ENCODE data around the gene ADGB.
A peak's percentile ranks its signal among the peaks of the same experiment; 100 is the strongest.

ADGB gene

DNA sequence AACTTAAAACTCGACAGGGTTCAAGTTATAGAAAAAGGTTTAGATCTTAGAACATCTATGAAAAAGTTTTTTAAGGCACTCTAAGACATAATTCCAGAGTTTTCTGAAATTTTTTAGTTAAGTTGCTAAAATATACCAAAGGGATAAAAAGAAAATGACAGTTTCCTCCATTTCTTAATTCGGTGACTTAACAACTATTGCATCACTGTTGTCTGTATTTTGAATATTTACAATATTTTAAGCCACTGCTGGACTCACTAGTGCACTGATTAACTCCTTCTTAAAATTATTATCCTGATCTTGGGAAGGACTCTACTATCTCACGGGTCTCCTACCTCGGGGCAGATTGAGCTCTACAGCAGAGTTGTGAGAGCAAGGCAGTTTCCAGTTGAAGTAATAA lies 91.0 kb downstream of the ADGB start:
- no peaks in the 10 kb centered on the region for H3K9me3 ChIP-seq (replicated peaks; ENCODE audit: low read length)
- no peak overlapping the region for H3K9ac ChIP-seq (ENCODE audit: low read depth, low read length)
- no peak overlapping the region for H3K4me3 ChIP-seq (ENCODE audit: low read length)
- no peaks in the 10 kb centered on the region for H3K27me3 ChIP-seq (ENCODE audit: control insufficient read depth, insufficient read depth, low read length)
- H3K4me1 ChIP-seq (ENCODE audit: control insufficient read depth, insufficient read depth, low read length) = no peaks in the 10 kb centered on the region
- H3K4me2 ChIP-seq (ENCODE audit: low read length) = no peak overlapping the region
- H3K36me3 ChIP-seq (ENCODE audit: insufficient read depth, low read length) = no peaks in the 10 kb centered on the region

GRCh38 chr6:146693342-146693741 lies 94.6 kb downstream of the ADGB start:
- Histone ChIP-seq H3K36me3 (ENCODE audit: insufficient read depth, low read length) (no peaks in the 10 kb centered on the region), H3K27me3 (ENCODE audit: control insufficient read depth, insufficient read depth, low read length) (no peaks in the 10 kb centered on the region), H3K9me3 (replicated peaks; ENCODE audit: low read length) (no peaks in the 10 kb centered on the region), H3K4me3 (ENCODE audit: low read length) (no peak overlapping the region), H3K4me2 (ENCODE audit: low read length) (no peak overlapping the region), H3K4me1 (ENCODE audit: control insufficient read depth, insufficient read depth, low read length) (no peaks in the 10 kb centered on the region), H3K9ac (ENCODE audit: low read depth, low read length) (no peak overlapping the region)

DNA sequence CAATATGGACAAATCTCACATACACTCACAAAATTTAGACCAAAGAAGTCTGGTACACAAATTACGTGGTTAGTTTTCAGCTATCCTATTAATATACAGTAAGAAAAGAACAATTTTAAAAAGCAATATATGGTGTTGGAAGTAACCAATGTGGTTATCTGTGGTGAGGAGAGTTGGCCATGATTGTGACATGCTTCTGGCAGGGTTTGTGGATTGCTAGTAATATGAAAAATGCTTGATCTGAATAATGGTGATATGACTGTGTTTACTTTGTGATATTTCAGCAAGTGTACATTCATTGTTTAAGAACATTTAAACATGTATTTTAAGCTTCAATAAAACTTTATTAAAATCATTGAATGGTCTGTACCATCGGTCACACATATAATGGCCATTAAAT lies 99.1 kb downstream of the ADGB start:
- Histone ChIP-seq H3K9me3 (replicated peaks; ENCODE audit: low read length) (no peaks in the 10 kb centered on the region), H3K4me2 (ENCODE audit: low read length) (no peak overlapping the region), H3K4me1 (ENCODE audit: control insufficient read depth, insufficient read depth, low read length) (no peaks in the 10 kb centered on the region), H3K4me3 (ENCODE audit: low read length) (no peak overlapping the region), H3K36me3 (ENCODE audit: insufficient read depth, low read length) (no peaks in the 10 kb centered on the region), H3K27me3 (ENCODE audit: control insufficient read depth, insufficient read depth, low read length) (no peaks in the 10 kb centered on the region), H3K9ac (ENCODE audit: low read depth, low read length) (no peak overlapping the region)

DNA sequence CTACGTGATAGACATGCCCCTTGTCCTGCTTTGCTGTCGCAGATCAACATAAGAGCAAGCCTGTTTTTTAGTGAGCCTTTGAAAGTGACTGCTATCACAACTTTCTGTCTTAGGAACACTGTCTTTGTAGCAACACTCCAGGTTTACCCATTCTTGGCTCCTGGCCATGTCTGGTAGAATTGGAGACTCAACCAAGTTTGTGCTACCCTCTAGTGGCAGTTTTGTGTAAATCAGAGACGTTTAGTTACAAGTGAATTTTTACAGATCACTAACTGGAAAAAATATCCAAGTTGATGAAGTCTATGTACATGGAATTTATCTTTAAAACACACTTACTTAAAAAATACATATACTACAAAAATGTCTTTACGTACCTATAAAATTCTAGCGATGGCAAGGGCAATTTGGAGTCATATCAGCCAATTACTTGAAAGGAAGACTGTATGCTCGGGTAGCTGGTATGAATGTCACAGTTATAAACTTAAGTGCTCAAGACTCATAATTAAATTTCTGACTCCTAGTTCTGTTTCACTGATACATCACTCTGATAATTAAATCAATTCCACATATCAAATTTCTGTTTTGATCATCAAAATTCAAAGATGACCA lies 101.4 kb downstream of the ADGB start:
- H3K27me3 ChIP-seq (ENCODE audit: control insufficient read depth, insufficient read depth, low read length) = no peaks in the 10 kb centered on the region
- H3K4me1 ChIP-seq (ENCODE audit: control insufficient read depth, insufficient read depth, low read length) = no peaks in the 10 kb centered on the region
- no peak overlapping the region for H3K9ac ChIP-seq (ENCODE audit: low read depth, low read length)
- no peak overlapping the region for H3K4me2 ChIP-seq (ENCODE audit: low read length)
- H3K9me3 ChIP-seq (replicated peaks; ENCODE audit: low read length) = no peaks in the 10 kb centered on the region
- H3K4me3 ChIP-seq (ENCODE audit: low read length) = no peak overlapping the region
- H3K36me3 ChIP-seq (ENCODE audit: insufficient read depth, low read length) = no peaks in the 10 kb centered on the region

GRCh38 chr6:146701632-146702031 lies 102.9 kb downstream of the ADGB start:
- H3K4me3 ChIP-seq (ENCODE audit: low read length) = no peak overlapping the region
- H3K36me3 ChIP-seq (ENCODE audit: insufficient read depth, low read length) = no peaks in the 10 kb centered on the region
- no peaks in the 10 kb centered on the region for H3K27me3 ChIP-seq (ENCODE audit: control insufficient read depth, insufficient read depth, low read length)
- no peak overlapping the region for H3K9ac ChIP-seq (ENCODE audit: low read depth, low read length)
- H3K4me2 ChIP-seq (ENCODE audit: low read length) = no peak overlapping the region
- H3K9me3 ChIP-seq (replicated peaks; ENCODE audit: low read length) = no peaks in the 10 kb centered on the region
- H3K4me1 ChIP-seq (ENCODE audit: control insufficient read depth, insufficient read depth, low read length) = no peaks in the 10 kb centered on the region

DNA sequence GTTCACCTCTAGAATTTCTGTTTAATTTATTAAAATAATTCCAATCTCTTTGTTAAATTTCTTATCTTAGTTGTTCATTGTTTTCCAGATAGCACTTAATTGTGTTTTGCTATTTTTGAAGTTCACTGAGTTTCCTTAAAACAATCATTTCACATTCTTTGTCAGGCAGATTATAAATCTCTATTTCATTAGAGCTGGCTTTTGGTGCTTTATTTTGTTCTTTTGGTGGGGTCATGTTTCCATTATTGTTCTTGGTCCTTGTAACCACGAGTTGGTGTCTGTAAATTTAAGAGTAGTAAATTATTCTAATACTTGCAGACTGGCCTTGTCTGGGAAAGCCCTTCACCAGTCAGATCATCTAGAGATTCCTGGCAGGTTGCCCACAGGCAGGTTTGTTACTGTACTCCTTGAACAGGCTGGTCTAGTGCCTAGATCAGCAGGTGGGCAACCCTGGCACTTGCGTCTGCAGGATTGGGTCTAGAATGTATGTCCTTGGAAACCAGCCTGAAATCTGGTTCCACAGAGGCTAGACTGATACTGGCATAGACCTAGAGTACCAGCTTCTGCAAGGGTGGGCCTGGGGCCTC lies 110.4 kb downstream of the ADGB start:
- no peaks in the 10 kb centered on the region for H3K27me3 ChIP-seq (ENCODE audit: control insufficient read depth, insufficient read depth, low read length)
- H3K36me3 ChIP-seq (ENCODE audit: insufficient read depth, low read length) = no peaks in the 10 kb centered on the region
- no peaks in the 10 kb centered on the region for H3K9me3 ChIP-seq (replicated peaks; ENCODE audit: low read length)
- no peak overlapping the region for H3K9ac ChIP-seq (ENCODE audit: low read depth, low read length)
- no peak overlapping the region for H3K4me3 ChIP-seq (ENCODE audit: low read length)
- H3K4me2 ChIP-seq (ENCODE audit: low read length) = no peak overlapping the region
- no peaks in the 10 kb centered on the region for H3K4me1 ChIP-seq (ENCODE audit: control insufficient read depth, insufficient read depth, low read length)

- no peaks in the 10 kb centered on the region for H3K27me3 ChIP-seq (ENCODE audit: control insufficient read depth, insufficient read depth, low read length)
- H3K9me3 ChIP-seq (replicated peaks; ENCODE audit: low read length) = no peaks in the 10 kb centered on the region
- H3K36me3 ChIP-seq (ENCODE audit: insufficient read depth, low read length) = no peaks in the 10 kb centered on the region
Observed at GRCh38 chr6:146719387-146719786, 120.6 kb downstream of the ADGB start.

DNA sequence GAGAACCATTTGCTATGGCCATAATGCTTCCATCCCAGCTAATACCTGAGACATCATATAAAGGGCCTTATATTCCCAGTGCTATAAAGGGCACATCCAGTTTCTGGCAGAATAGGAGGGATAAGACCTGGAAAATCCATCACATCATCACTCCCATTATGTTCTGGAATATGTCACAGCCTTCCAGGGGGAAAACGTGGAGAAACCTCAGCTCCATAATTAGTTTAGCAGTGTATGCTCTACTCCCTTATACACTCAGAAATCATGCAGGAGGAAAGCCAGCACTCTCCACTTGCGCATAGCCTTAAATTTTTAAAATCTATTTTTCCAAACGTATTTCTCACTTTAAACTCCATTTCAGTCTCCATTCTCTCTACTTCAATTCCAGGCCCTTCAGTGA lies 140.9 kb downstream of the ADGB start:
- Histone ChIP-seq H3K4me2 (ENCODE audit: low read length) (no peak overlapping the region), H3K9me3 (replicated peaks; ENCODE audit: low read length) (no peaks in the 10 kb centered on the region), H3K4me3 (ENCODE audit: low read length) (no peak overlapping the region), H3K4me1 (ENCODE audit: control insufficient read depth, insufficient read depth, low read length) (peaks cover 6% of the 10 kb centered on the region), H3K9ac (ENCODE audit: low read depth, low read length) (no peak overlapping the region), H3K36me3 (ENCODE audit: insufficient read depth, low read length) (no peaks in the 10 kb centered on the region), H3K27me3 (ENCODE audit: control insufficient read depth, insufficient read depth, low read length) (no peaks in the 10 kb centered on the region)

More at GRCh38 chr6:146719387-146719786, 120.6 kb downstream of the ADGB start:
- H3K4me2 ChIP-seq (ENCODE audit: low read length) = no peak overlapping the region
- no peak overlapping the region for H3K9ac ChIP-seq (ENCODE audit: low read depth, low read length)
- H3K4me1 ChIP-seq (ENCODE audit: control insufficient read depth, insufficient read depth, low read length) = no peaks in the 10 kb centered on the region
- no peak overlapping the region for H3K4me3 ChIP-seq (ENCODE audit: low read length)

DNA sequence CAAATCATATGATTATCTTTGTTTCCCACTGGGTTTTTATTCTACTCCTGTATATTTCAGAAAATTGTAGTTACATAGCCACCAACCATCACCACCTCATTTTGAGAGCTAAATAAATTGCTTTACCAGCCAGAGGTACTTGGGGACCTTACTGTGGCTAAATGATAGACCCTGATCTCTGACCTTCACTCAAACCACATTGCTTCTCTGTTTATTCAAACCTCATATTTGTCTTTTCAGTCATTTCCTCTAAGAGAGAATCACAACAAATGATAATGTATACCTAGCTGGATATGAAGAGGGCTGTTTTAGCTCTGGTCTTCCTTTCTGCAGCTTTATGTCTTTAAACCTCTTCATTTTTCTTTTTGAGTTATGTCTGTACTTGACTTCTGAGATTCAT lies 142.8 kb downstream of the ADGB start:
- Histone ChIP-seq H3K4me2 (ENCODE audit: low read length) (peak overlapping the region; percentile 13), H3K9me3 (replicated peaks; ENCODE audit: low read length) (no peaks in the 10 kb centered on the region), H3K36me3 (ENCODE audit: insufficient read depth, low read length) (no peaks in the 10 kb centered on the region), H3K27me3 (ENCODE audit: control insufficient read depth, insufficient read depth, low read length) (no peaks in the 10 kb centered on the region), H3K9ac (ENCODE audit: low read depth, low read length) (no peak overlapping the region), H3K4me3 (ENCODE audit: low read length) (no peak overlapping the region), H3K4me1 (ENCODE audit: control insufficient read depth, insufficient read depth, low read length) (peaks cover 6% of the 10 kb centered on the region)

- no peaks in the 10 kb centered on the region for H3K27me3 ChIP-seq (ENCODE audit: control insufficient read depth, insufficient read depth, low read length)
- H3K36me3 ChIP-seq (ENCODE audit: insufficient read depth, low read length) = no peaks in the 10 kb centered on the region
- H3K4me1 ChIP-seq (ENCODE audit: control insufficient read depth, insufficient read depth, low read length) = no peaks in the 10 kb centered on the region
- H3K4me2 ChIP-seq (ENCODE audit: low read length) = no peak overlapping the region
- H3K9me3 ChIP-seq (replicated peaks; ENCODE audit: low read length) = no peaks in the 10 kb centered on the region
- H3K4me3 ChIP-seq (ENCODE audit: low read length) = no peak overlapping the region
- no peak overlapping the region for H3K9ac ChIP-seq (ENCODE audit: low read depth, low read length)
Observed at GRCh38 chr6:146753306-146753705, 154.5 kb downstream of the ADGB start.

DNA sequence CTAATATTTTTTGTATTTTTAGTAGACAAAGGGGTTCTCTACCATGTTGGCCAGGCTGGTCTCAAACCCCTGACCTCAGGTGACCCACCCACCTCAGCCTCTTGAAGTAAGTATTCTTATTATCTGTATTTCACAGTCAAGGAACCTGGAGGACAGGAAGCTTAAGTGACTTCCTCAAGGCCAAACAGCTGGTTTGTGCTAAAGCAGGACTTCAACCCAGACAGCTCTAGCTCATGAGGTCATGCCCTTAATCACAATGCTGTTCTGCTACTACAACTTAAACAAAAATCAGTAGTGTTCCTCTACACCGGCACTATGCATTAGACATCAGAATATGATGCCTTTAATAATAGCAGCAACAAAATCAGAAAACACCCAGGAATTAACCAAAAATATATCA lies 168.9 kb downstream of the ADGB start:
- Histone ChIP-seq H3K4me1 (ENCODE audit: control insufficient read depth, insufficient read depth, low read length) (no peaks in the 10 kb centered on the region), H3K4me2 (ENCODE audit: low read length) (no peak overlapping the region), H3K9me3 (replicated peaks; ENCODE audit: low read length) (no peaks in the 10 kb centered on the region), H3K27me3 (ENCODE audit: control insufficient read depth, insufficient read depth, low read length) (no peaks in the 10 kb centered on the region), H3K9ac (ENCODE audit: low read depth, low read length) (no peak overlapping the region), H3K36me3 (ENCODE audit: insufficient read depth, low read length) (no peaks in the 10 kb centered on the region), H3K4me3 (ENCODE audit: low read length) (no peak overlapping the region)

DNA sequence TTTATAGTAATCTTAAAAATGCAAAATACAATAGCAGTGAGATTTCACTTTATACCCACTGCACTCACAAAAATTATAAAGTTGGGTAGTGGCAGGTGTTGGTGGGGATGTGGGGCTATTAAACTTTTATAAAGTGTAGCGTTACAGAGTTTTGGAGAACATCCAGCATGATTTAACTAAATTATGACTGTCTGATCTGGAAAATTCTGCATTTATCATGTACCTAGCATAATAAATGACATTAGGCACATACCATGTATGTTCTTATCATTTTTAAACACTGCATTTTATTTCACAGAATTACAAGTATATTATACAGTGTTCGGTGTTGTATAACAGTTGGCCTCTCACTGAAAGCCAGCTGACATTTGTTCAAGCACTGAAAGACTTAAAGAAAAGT lies 169.9 kb downstream of the ADGB start:
- Histone ChIP-seq H3K4me2 (ENCODE audit: low read length) (no peak overlapping the region), H3K9me3 (replicated peaks; ENCODE audit: low read length) (no peaks in the 10 kb centered on the region), H3K9ac (ENCODE audit: low read depth, low read length) (no peak overlapping the region), H3K4me3 (ENCODE audit: low read length) (no peak overlapping the region), H3K4me1 (ENCODE audit: control insufficient read depth, insufficient read depth, low read length) (no peaks in the 10 kb centered on the region), H3K36me3 (ENCODE audit: insufficient read depth, low read length) (no peaks in the 10 kb centered on the region), H3K27me3 (ENCODE audit: control insufficient read depth, insufficient read depth, low read length) (no peaks in the 10 kb centered on the region)

All from skeletal muscle satellite cell (primary cell).